Astrocyte of the spinal cord (primary cell): ENCODE data around the gene UBE2C.

ENCODE experiments used
- DNase-seq: peaks from one replicate; pipeline ENCODE4 v3.0.0; 2011; ENCODE audit warnings: low read depth, low spot score
- H3K4me3 ChIP-seq: 2 replicates; pipeline ENCODE4 v1.5.1; 2011; ENCODE audit warnings: low read depth, mild to moderate bottlenecking, low read length, moderate library complexity
- in situ Hi-C: cut with HindIII; loops from 2 replicates; pipeline ENCODE4 v1.10.0; 2017; ENCODE audit warnings: low sequenced_read_pairs
- TF ChIP-seq, protein P1 (sequence below): IDR thresholded peaks from 2 replicates; pipeline ENCODE4 v1.5.1; 2012; ENCODE audit warnings: low read depth, mild to moderate bottlenecking, low read length, inconsistent platforms

Gene UBE2C

DNA sequence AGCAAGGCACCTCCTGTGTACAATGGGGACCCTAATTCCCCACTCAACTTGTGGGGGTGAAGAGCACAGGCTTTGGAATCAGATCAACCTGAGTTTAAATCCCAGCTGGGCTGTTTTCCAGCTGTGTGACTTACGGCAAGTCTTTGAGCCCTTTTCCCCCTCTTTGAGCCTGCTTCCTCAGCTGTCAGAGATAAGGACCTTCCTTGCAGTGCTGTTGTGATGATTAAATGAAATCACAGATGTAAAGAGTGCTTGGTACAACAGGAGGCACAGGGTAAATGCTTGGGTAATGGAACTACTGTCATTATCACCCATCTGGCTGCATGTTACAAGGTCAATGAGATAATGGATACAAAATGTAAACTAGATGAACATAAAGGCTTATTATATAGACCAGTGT is 24.4 kb downstream of the UBE2C start:
- TF ChIP-seq, protein P1, sequence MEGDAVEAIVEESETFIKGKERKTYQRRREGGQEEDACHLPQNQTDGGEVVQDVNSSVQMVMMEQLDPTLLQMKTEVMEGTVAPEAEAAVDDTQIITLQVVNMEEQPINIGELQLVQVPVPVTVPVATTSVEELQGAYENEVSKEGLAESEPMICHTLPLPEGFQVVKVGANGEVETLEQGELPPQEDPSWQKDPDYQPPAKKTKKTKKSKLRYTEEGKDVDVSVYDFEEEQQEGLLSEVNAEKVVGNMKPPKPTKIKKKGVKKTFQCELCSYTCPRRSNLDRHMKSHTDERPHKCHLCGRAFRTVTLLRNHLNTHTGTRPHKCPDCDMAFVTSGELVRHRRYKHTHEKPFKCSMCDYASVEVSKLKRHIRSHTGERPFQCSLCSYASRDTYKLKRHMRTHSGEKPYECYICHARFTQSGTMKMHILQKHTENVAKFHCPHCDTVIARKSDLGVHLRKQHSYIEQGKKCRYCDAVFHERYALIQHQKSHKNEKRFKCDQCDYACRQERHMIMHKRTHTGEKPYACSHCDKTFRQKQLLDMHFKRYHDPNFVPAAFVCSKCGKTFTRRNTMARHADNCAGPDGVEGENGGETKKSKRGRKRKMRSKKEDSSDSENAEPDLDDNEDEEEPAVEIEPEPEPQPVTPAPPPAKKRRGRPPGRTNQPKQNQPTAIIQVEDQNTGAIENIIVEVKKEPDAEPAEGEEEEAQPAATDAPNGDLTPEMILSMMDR = no peak
- in situ Hi-C loops = no loop called here
- H3K4me3 ChIP-seq = no peak overlapping the region
- DNase-seq = no peak

DNA sequence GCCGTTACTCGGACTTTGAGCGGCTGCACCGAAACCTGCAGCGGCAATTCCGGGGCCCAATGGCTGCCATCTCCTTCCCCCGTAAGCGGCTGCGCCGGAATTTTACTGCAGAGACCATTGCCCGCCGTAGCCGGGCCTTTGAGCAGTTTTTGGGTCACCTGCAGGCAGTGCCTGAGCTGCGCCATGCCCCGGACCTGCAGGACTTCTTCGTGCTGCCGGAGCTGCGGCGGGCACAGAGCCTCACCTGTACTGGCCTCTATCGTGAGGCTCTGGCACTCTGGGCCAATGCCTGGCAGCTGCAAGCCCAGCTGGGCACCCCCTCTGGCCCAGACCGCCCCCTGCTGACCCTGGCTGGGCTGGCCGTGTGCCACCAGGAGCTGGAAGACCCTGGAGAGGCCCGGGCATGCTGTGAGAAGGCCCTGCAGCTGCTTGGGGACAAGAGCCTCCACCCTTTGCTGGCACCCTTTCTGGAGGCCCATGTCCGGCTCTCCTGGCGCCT is 28.3 kb downstream of the UBE2C start:
- in situ Hi-C loops = no loop called here
- TF ChIP-seq, protein P1 = no peak
- no peak for DNase-seq
- H3K4me3 ChIP-seq = no peak overlapping the region

DNA sequence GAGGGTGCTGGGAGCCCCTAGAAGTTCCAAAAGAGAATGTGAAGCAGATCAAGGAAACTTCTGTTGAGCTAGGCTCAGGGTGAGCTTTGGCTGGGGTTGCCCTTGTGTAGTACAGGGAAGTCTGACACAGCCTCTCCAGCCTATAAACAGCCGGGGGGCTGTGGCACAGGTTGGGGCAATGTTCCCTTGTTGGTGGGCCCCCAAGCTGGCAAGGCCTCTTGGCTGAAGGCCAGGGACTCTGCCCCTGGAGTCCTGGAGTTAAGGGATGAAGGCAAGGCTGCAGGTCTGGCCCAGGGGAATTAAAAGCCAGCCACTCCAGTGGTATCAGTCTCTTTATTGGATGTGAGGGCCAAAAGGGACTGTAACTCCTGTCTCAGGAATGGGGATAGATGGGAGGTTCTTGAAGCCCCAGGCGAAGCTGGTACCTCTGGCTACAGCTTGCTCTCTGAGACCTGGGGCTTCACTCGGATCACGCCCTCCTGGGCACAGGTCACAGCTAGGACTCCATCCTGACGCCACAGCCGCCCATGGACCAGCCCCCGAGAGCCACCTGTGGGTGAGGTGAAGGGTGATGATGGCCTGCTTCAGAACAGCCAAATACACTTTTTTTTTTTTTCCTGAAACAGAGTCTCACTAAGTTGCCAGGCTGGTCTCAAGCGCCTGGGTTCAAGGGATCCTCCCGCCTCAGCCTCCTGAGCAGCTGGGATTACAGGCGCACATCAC is 29.1 kb downstream of the UBE2C start:
- TF ChIP-seq, protein P1 = no peak

DNA sequence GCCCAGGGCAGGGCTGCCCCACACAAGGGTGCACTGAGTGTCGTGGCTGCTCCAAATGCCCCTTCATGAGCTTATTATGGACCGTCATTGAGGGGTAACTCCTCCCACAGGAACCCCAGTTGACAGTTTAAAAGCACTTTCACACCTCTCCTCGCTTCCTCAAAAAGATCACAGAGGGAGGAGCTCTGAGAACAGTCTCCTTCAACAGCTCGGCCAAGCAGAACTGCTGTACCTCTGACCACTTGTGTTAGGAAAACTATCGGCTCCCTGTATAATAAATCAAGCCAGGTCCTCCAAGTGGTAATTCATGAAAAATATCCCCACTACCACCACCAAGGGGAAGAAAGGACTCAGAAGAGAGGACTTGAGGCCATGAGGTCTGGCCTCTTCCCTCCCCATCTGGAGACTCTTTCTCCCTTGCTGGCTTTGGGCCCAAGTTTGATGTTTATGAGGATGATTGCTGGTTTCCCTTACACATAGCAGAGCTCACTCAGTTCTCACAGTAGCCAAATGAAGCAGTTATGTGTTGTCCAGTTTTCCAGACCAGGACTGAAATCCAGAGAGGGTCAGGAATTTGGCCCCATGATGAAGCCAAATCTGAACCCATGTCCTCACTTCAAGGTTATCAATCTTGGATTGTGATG is 29.8 kb downstream of the UBE2C start:
- H3K4me3 ChIP-seq = no peak overlapping the region
- in situ Hi-C loops = no loop called here
- DNase-seq = no peak
- TF ChIP-seq, protein P1 = no peak

More for the DNA sequence above, 29.1 kb downstream of the UBE2C start:
- H3K4me3 ChIP-seq = no peak overlapping the region
- in situ Hi-C loops = no loop called here
- DNase-seq = no peak

DNA sequence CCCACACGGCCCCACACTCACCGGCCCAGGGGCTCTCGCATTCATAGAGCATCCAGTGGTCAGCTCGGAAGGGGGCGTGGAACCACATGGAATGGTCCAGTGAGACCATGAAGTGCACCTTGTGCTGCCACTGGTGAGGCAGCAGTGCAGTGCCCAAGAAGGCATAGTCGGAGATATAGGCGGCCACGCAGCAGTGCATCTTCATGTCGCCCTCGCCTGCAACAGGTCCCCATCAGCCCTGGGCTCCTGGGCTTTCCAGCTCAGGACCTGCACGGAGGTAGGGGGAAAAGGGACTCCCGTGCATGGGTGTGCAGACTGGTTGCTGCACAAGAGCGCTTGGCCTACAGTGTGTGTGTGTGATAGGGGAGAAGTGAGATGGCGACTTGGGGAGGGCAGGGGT is 31.1 kb downstream of the UBE2C start:
- no peak for DNase-seq
- in situ Hi-C loops = no loop called here
- TF ChIP-seq, protein P1 = no peak
- no peak overlapping the region for H3K4me3 ChIP-seq

DNA sequence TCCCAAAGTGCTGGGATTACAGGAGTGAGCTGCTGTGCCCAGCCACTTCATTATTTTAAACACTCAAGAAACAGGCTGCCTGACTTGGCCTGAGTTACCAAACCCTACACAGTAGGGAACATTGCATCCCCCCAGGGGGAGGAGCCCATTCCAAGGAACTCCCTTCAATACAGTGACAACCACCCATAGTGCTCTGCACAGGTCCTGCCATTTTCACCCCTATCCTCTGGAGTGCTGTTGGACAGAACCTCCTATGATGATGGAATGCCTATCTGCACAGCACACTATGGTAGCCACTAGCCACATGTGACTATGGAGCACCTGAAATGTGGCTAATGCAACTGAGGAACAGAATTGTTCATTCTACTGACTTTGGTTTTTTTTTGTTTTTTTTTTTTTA is 33.0 kb downstream of the UBE2C start:
- TF ChIP-seq, protein P1 = no peak
- no peak overlapping the region for H3K4me3 ChIP-seq
- no peak for DNase-seq
- in situ Hi-C loops = no loop called here
